Measurements from ENCODE around the gene EMC1. TPM values are rescaled to one million over a fixed set of nuclear protein-coding genes. Genes with fewer than 3 reads are reported as not detected.
"Not testable (repeated sequence)": the region's sequence is repeated elsewhere in the genome, so short reads cannot be mapped to it uniquely, and the experiment has no call there.

Gene EMC1
- polyA plus RNA-seq, 3 donors from 2014 or later, result 18.6 to 44.1 (median 32.2) TPM

GRCh38 chr1:19254416-19254815 lies 3.1 kb upstream of the EMC1 start:
- peaks cover 4 to 10% (median 5%) of the 10 kb centered on the region in 3 donors for H3K36me3 Mint-ChIP-seq
- H3K27me3 Mint-ChIP-seq (ENCODE audit: low read depth in 3 of 3), result peaks cover 2 to 11% (median 5%) of the 10 kb centered on the region in 3 donors
- H3K9me3 Mint-ChIP-seq, result no peaks in the 10 kb centered on the region
- DNase-seq, result no peak
- peaks cover 30 to 35% of the 10 kb centered on the region in 2 donors for H3K4me1 Mint-ChIP-seq
- no peak overlapping the region for H3K4me3 Mint-ChIP-seq
- H3K27ac Mint-ChIP-seq, result no peak overlapping the region

GRCh38 chr1:19250629-19251304 lies 557 bp downstream of the EMC1 start:
- Mint-ChIP-seq H3K4me1 (peaks cover 30 to 35% of the 10 kb centered on the region in 2 donors), H3K4me3 (peak overlapping the region; percentile 94 to 96 (median 95)), H3K36me3 (no peaks in the 10 kb centered on the region), H3K27ac (peak overlapping the region; percentile 81 to 95 (median 94)), H3K9me3 (no peaks in the 10 kb centered on the region), H3K27me3 (ENCODE audit: low read depth in 3 of 3) (peaks cover 2 to 9% (median 3%) of the 10 kb centered on the region in 3 donors)
- peak in 1 of 3 donors; percentile 5 for DNase-seq

DNA sequence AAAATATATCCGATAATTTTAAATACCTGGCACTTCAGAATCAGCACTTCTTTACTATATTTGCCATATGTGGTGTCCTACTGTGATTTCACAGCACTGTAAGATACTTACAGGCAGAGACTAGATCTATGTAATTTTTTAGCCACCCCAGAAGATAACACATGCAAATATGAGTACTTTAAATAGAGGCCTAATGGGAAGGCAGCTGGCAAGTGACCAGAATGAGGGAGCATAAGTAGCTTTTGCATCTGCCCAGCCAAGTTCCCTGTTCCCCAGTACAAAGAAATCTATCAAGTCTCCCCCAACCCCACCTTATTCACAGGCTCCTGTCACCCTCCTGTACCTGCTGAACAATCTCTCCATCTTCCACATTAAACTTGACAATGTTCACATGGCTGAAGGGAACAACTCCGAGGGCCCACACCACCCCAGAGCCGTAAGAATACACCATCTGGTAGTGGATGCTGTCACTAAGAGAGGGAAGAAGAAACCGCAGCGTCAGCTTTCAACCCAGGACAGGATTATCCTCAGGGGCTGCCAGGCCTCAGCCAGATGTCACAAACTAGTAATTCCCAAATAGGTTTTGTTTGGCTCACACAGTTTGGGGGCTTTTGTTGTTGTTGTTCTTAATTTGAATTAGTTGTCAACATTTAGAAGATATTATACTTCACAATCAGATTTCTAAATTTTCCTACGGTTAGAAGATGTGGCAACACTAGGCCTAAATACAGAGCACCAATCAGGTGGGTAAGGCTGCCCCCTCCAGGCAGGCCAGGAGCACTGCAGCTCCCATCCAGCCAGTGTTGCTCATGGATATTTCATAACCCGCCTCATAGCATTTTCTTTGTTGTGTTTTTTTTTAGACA lies 10.4 kb downstream of the EMC1 start:
- peak; percentile 44 to 59 (median 52) for DNase-seq
- Mint-ChIP-seq H3K36me3 (peaks cover 0 to 44% (median 26%) of the 10 kb centered on the region in 3 donors), H3K4me3 (no peak overlapping the region), H3K27ac (peak overlapping the region in 3 of 6 donors; percentile 17 to 59 (median 40)), H3K27me3 (ENCODE audit: low read depth in 3 of 3) (peaks cover 0 to 2% (median 0%) of the 10 kb centered on the region in 3 donors), H3K9me3 (no peaks in the 10 kb centered on the region), H3K4me1 (no peaks in the 10 kb centered on the region)

DNA sequence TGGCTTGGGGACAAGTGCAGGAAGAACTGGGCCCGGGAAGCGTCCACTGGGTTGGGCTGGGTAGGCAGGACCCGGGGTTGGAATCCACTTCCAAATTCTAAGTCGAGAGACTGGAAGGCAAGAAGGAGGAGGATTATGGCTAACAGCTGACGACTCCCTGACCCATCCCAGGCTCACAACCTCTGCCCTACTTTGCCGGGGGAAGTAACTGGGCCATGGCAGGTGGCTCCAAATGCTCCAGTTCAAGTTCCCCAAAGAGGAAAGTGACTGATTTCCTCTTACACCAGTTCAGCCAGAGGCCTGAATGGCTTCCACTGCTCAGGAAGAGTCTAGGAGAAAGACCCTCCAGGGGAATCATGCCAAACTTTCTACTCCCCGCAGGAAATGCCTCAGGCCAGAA lies 11.4 kb downstream of the EMC1 start:
- DNase-seq, result no peak

DNA sequence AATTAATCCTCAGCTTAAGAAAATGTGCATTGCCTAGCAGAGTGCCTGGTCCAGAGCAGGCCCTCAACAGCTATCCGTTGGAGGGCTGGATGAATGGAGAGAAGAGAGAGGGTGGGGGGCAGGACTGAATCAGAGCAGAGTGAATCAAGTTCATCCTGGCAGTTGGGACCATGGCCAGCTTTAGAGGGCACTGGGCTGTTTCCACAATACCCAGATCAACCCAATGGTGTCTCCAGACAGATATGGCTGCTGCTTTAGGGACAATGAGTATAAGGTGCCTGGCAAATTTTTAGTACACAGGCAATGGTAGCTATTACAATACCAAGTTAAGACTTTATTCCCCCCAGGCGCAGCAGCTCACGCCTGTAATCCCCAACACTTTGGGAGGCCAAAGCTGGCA lies 17.1 kb downstream of the EMC1 start:
- H3K27ac Mint-ChIP-seq, result no peak overlapping the region
- peaks cover 13 to 36% (median 16%) of the 10 kb centered on the region in 3 donors for H3K36me3 Mint-ChIP-seq
- no peaks in the 10 kb centered on the region for H3K27me3 Mint-ChIP-seq (ENCODE audit: low read depth in 3 of 3)
- no peak for DNase-seq
- no peaks in the 10 kb centered on the region for H3K9me3 Mint-ChIP-seq
- H3K4me1 Mint-ChIP-seq, result no peaks in the 10 kb centered on the region
- H3K4me3 Mint-ChIP-seq, result no peak overlapping the region

More for the DNA sequence above, 11.4 kb downstream of the EMC1 start:
- no peaks in the 10 kb centered on the region for H3K9me3 Mint-ChIP-seq
- H3K4me1 Mint-ChIP-seq, result no peaks in the 10 kb centered on the region
- H3K27ac Mint-ChIP-seq, result no peak overlapping the region
- H3K4me3 Mint-ChIP-seq, result no peak overlapping the region
- H3K36me3 Mint-ChIP-seq, result peaks cover 0 to 44% (median 26%) of the 10 kb centered on the region in 3 donors
- peaks cover 0 to 2% (median 0%) of the 10 kb centered on the region in 3 donors for H3K27me3 Mint-ChIP-seq (ENCODE audit: low read depth in 3 of 3)

- DNase-seq, result no peak
- Mint-ChIP-seq H3K4me1 (no peaks in the 10 kb centered on the region), H3K4me3 (no peak overlapping the region), H3K27ac (peak overlapping the region in 1 of 6 donors; percentile 28), H3K9me3 (no peaks in the 10 kb centered on the region), H3K27me3 (ENCODE audit: low read depth in 3 of 3) (no peaks in the 10 kb centered on the region), H3K36me3 (peaks cover 13 to 28% (median 15%) of the 10 kb centered on the region in 3 donors)
Measured at GRCh38 chr1:19232524-19232846, 18.8 kb downstream of the EMC1 start.

DNA sequence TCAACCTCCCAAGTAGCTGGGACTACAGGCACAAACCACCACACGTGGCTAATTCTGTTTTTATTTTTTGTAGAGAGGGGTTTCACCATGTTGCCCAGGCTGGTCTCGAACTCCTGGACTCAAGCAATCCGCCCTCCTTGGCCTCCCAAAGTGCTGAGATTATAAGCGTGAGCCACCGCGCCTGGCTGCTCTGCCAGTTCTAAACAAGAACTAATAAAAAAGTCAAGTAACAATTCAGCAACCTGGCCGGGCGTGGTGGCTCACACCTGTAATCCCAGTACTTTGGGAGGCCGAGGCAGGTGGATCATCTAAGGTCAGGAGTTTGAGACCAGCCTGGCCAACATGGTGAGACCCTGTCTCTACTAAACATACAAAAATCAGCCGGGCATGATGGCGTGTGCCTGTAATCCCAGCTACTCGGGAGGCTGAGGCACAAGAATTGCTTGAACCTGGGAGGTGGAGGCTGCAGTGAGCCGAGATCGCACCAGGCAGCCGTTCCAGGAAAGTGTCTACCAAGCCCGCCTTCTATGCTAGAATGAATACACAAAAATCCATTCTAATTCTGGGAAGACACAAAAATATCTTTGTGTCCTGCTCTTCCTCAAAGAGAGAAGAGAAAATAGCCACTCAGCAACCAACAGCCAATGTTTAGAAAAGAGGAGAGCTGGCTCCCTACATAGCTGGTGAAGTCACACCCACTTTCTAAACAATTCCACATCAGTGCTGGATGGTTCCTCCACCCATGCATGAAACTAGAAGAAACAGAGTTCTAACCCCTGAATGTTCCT lies 19.4 kb downstream of the EMC1 start:
- Mint-ChIP-seq H3K36me3 (peaks cover 13 to 28% (median 15%) of the 10 kb centered on the region in 3 donors), H3K27ac (peak overlapping the region in 1 of 6 donors; percentile 28)

DNA sequence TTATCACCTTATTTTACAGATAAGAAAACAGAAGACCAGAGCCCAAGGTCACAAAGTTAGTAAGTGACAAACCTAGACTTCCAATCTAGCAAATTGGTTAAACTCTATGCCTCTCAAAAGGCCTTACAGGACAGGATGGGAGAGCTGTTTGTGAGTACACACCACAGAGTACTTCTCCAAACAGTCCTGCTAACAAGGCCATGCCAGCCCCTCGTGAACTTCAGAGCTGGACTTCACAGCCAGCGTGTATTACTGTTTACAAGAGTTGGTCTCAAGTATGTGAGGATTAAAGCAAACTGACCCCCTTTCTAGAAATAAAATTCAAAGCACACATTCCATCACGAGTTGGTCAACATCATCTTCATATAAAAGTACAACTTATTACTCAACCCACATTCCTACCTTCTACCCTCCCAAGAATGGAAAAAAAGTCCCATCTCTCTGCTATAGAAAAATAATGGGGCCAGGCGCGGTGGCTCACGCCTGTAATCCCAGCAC lies 21.4 kb downstream of the EMC1 start:
- no peak for DNase-seq
- Mint-ChIP-seq H3K9me3 (no peaks in the 10 kb centered on the region), H3K27me3 (ENCODE audit: low read depth in 3 of 3) (peaks cover 0 to 2% (median 0%) of the 10 kb centered on the region in 3 donors), H3K4me3 (no peak overlapping the region), H3K27ac (no peak overlapping the region), H3K4me1 (no peaks in the 10 kb centered on the region), H3K36me3 (peaks cover 17 to 36% (median 21%) of the 10 kb centered on the region in 3 donors)

More for the DNA sequence above, 19.4 kb downstream of the EMC1 start:
- H3K4me1 Mint-ChIP-seq; H3K9me3 Mint-ChIP-seq; H3K27me3 Mint-ChIP-seq (ENCODE audit: low read depth in 3 of 3); DNase-seq; H3K4me3 Mint-ChIP-seq: not testable (repeated sequence)

- Mint-ChIP-seq H3K4me1 (no peaks in the 10 kb centered on the region), H3K4me3 (no peak overlapping the region), H3K27ac (no peak overlapping the region), H3K9me3 (no peaks in the 10 kb centered on the region), H3K36me3 (peaks cover 23 to 41% (median 28%) of the 10 kb centered on the region in 3 donors), H3K27me3 (ENCODE audit: low read depth in 3 of 3) (peaks cover 0 to 2% (median 0%) of the 10 kb centered on the region in 3 donors)
- no peak for DNase-seq
Measured at GRCh38 chr1:19229229-19229628, 22.1 kb downstream of the EMC1 start.

- H3K27ac Mint-ChIP-seq, result peak overlapping the region in 1 of 6 donors; percentile 9
- H3K4me1 Mint-ChIP-seq, result no peaks in the 10 kb centered on the region
- no peak for DNase-seq
- peaks cover 18 to 56% (median 30%) of the 10 kb centered on the region in 3 donors for H3K36me3 Mint-ChIP-seq
- H3K27me3 Mint-ChIP-seq (ENCODE audit: low read depth in 3 of 3), result peaks cover 0 to 3% (median 3%) of the 10 kb centered on the region in 3 donors
- no peaks in the 10 kb centered on the region for H3K9me3 Mint-ChIP-seq
- H3K4me3 Mint-ChIP-seq, result no peak overlapping the region
Measured at GRCh38 chr1:19222979-19223824, 28.1 kb downstream of the EMC1 start.

DNA sequence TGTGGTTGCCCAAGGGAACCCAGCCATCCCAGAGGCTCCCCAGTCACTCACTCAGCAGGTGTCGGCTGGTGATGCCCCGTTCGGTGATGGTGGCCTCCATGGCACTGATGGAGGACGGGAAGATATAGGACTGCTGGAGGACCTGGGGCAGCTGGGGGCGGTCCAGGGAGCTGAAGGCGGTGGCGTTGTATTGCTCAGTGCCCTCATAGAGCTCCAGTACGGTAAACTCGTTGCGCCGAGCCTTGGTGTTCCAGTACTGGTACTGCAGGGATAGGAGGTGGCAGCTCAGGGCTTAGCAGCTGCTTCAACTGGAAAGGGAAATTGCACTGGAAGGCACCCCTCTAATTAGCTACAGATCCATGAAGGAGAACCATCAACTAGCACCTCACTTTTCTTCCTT lies 28.8 kb downstream of the EMC1 start:
- Mint-ChIP-seq H3K27ac (peak overlapping the region in 1 of 6 donors; percentile 57), H3K27me3 (ENCODE audit: low read depth in 3 of 3) (peaks cover 0 to 3% (median 3%) of the 10 kb centered on the region in 3 donors), H3K9me3 (no peaks in the 10 kb centered on the region), H3K4me3 (no peak overlapping the region), H3K4me1 (peaks cover 0 to 5% of the 10 kb centered on the region in 2 donors), H3K36me3 (peaks cover 18 to 58% (median 35%) of the 10 kb centered on the region in 3 donors)
- DNase-seq, result no peak

GRCh38 chr1:19220991-19221390 lies 30.3 kb downstream of the EMC1 start:
- Mint-ChIP-seq H3K27me3 (ENCODE audit: low read depth in 3 of 3) (peaks cover 0 to 3% (median 2%) of the 10 kb centered on the region in 3 donors), H3K9me3 (no peaks in the 10 kb centered on the region), H3K4me3 (no peak overlapping the region), H3K36me3 (peaks cover 20 to 52% (median 40%) of the 10 kb centered on the region in 3 donors), H3K4me1 (peaks cover 0 to 6% of the 10 kb centered on the region in 2 donors), H3K27ac (peak overlapping the region in 1 of 6 donors; percentile 52)
- no peak for DNase-seq

Data from immature natural killer cell (primary cell).